ENCODE results near the gene SAPCD2.

DNA sequence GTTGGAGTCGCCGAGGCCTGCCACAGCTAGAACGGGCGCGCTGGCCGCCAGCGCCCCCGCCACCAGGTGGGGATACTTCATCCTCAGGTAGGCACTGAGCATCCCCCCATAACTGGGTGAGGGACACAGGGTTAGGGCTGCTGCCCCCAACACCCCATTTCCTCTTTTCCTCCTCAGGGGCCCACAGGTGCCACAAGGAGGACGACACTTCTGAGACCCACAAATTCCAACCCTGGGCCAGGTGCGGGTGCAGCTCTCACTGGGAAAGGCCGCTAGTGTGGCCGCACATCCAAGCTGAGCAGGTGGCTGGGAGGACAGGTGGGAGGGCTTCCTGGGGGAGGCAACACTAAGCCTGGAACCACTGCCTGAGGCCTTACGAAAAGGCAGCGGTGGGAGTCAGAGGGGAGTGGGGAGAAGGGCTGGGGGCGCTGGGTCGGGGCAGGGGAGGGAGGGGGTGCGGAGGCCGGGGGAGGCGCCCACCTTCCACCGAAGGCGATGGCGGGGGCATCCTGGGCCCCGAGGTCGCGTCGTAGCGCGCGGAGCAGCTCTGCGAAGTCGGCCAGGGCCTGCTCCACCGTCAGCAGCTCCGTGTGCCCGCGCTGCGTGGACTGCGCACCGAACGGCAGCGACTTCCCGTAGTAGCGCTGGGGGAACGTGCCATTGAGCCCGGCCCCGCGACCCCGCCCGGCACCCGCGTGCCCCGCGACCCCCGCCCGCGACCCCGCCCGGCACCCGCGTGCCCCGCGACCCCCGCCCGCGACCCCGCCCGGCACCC, 43.2 kb upstream of the SAPCD2 start:
- no peak for TF ChIP-seq EP300 (conservative IDR thresholded peaks at IDR 0.05; ENCODE audit: poor library complexity, severe bottlenecking)
- TF ChIP-seq POLR2AphosphoS5 (IDR thresholded peaks at IDR 0.05), result no peak
